Keratinocyte (primary cell): ENCODE data around the gene NAALADL2. TPM values are rescaled to one million over a fixed set of nuclear protein-coding genes. Genes with fewer than 3 reads are reported as not detected.

Source experiments
- DNase-seq: peaks from one replicate; pipeline ENCODE4 v3.0.0-alpha.2; 2011; ENCODE audit warnings: low read depth, missing footprints, low spot score
- FAIRE-seq: peaks from 2 replicates; lab custom pipeline; 2011; peaks lifted over from hg19 to GRCh38; lab: Jason Lieb, UNC
- H2AFZ ChIP-seq: 2 replicates; pipeline ENCODE4 v1.6.0; 2012; ENCODE audit warnings: low read length, control low read depth, inconsistent platforms; ENCODE audit not compliant: control insufficient read depth
- H3K27ac ChIP-seq: 2 replicates; pipeline ENCODE4 v1.5.1; 2011; ENCODE audit warnings: low read length; ENCODE audit not compliant: control insufficient read depth, insufficient read depth
- H3K27me3 ChIP-seq: 3 replicates; pipeline ENCODE4 v1.6.0; 2011; ENCODE audit warnings: low read length; ENCODE audit not compliant: control insufficient read depth, insufficient read depth; ENCODE audit errors: extremely low read depth
- H3K36me3 ChIP-seq, 2 experiments: 2 replicates in 1 of 2; 3 replicates in 1 of 2; pipeline ENCODE4 v1.5.1; 2011; ENCODE audit warnings: low read length in 2 of 2, mild to moderate bottlenecking in 1 of 2; ENCODE audit not compliant: control insufficient read depth in 2 of 2, insufficient read depth in 2 of 2; ENCODE audit errors: extremely low read depth in 1 of 2
- H3K4me1 ChIP-seq: 3 replicates; pipeline ENCODE4 v1.5.1; 2011; ENCODE audit warnings: low read length; ENCODE audit not compliant: control insufficient read depth, insufficient read depth; ENCODE audit errors: extremely low read depth
- H3K4me2 ChIP-seq: 3 replicates; pipeline ENCODE4 v1.6.0; 2011; ENCODE audit warnings: low read depth, low read length; ENCODE audit not compliant: control insufficient read depth, insufficient read depth; ENCODE audit errors: extremely low read depth
- H3K4me3 ChIP-seq, 3 experiments: fragments of 200-600 bp in 1 of 3; sonication (generic) in 1 of 3; 2 replicates in 2 of 3; 3 replicates in 1 of 3; pipeline ENCODE4 v1.5.1; 2011 to 2016; ENCODE audit warnings: low read length in 3 of 3, mild to moderate bottlenecking in 3 of 3, control low read depth in 2 of 3, inconsistent platforms in 1 of 3, low read depth in 1 of 3, mixed read lengths in 1 of 3, mixed run types in 1 of 3, moderate library complexity in 1 of 3; ENCODE audit not compliant: control insufficient read depth in 2 of 3, insufficient read depth in 2 of 3; ENCODE audit errors: extremely low read depth in 1 of 3
- H3K79me2 ChIP-seq: 2 replicates; pipeline ENCODE4 v1.6.0; 2012; ENCODE audit warnings: low read length; ENCODE audit not compliant: control insufficient read depth, insufficient read depth
- H3K9ac ChIP-seq: 3 replicates; pipeline ENCODE4 v1.6.0; 2011; ENCODE audit warnings: low read length; ENCODE audit not compliant: control insufficient read depth, insufficient read depth; ENCODE audit errors: extremely low read depth
- H3K9me1 ChIP-seq: 3 replicates; pipeline ENCODE4 v1.6.0; 2011; ENCODE audit warnings: low read length; ENCODE audit not compliant: control insufficient read depth, insufficient read depth; ENCODE audit errors: extremely low read depth
- H3K9me3 ChIP-seq: 2 replicates; pipeline ENCODE4 v1.5.1; 2012; ENCODE audit warnings: low read depth, low read length; ENCODE audit not compliant: control insufficient read depth
- H4K20me1 ChIP-seq: 3 replicates; pipeline ENCODE4 v1.6.0; 2011; ENCODE audit warnings: low read length; ENCODE audit not compliant: control insufficient read depth, insufficient read depth; ENCODE audit errors: extremely low read depth
- EZH2 ChIP-seq: IDR thresholded peaks from one replicate; pipeline ENCODE4 v1.6.1; 2012; ENCODE audit warnings: inconsistent platforms, mild to moderate bottlenecking, low read length, moderate library complexity
- dilution Hi-C: fragments of 300-500 bp; cut with MboI; formaldehyde crosslinking; loops from one replicate; pipeline ENCODE4 v1.7.0; 2020; ENCODE audit warnings: low sequenced_read_pairs; ENCODE audit not compliant: extremely low pct_ligation_motif_present
- polyA plus RNA-seq, 5 experiments: library from polyadenylated mRNA; depleted of rRNA in 3 of 5; stranded (reverse) in 3 of 5; stranded (forward) in 1 of 5; unstranded in 1 of 5; fragments of >200 nt; gene quantifications; 1 replicate in 1 of 5; 2 replicates in 3 of 5; 3 replicates in 1 of 5; pipeline versions ENCODE4 v1.2.1 to v1.2.3, GENCODE V29; 2011 to 2012; ENCODE audit warnings: missing spikeins in 2 of 5, low read depth in 1 of 5, low replicate concordance in 1 of 5
- TF ChIP-seq, protein P1 (sequence below), 3 experiments: IDR thresholded peaks in 1 of 3; conservative IDR thresholded peaks in 1 of 3; optimal IDR thresholded peaks in 1 of 3; 2 replicates in 2 of 3; 3 replicates in 1 of 3; pipeline versions ENCODE3 to v1.5.1; 2011; ENCODE audit warnings: low read length in 3 of 3, mild to moderate bottlenecking in 3 of 3, moderate library complexity in 2 of 3, control low read depth in 1 of 3, inconsistent platforms in 1 of 3; ENCODE audit not compliant: insufficient read depth in 2 of 3; ENCODE audit errors: extremely low read depth in 1 of 3

The NAALADL2 gene
- polyA plus RNA-seq, 1 donor (not counting 4 experiments of a cell fraction or from before 2014, with no cell fraction given), result 0.75 TPM

DNA sequence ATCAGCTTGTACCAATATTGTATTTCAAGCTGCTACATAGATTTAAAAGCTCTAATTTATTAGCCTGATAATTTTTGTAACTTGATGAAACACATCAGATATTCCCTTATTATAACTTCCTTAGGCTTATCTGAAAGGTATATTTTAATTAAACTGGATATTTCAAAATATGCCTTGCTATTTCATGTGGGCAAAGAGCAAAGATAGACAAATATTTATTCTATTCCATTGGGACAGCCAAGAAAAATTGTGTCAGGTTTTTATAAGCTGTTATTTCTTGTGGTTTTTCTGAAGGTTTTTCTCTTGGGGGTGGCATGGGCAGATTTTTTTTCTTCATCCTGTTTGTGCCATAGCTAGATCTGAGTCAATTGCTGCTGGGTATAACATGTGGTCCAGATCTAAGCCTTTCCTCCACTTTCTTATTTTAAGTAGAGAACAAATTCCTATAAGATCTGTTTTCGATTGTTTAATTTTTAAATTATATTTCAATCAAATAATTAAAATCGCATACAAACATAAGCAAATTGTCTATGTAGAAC, 249.5 kb downstream of the NAALADL2 start:
- Histone ChIP-seq H3K36me3 (no peaks in the 10 kb centered on the region), H3K9me1 (no peaks in the 10 kb centered on the region), H3K9ac (no peak overlapping the region), H4K20me1 (no peaks in the 10 kb centered on the region), H3K4me3 (no peak overlapping the region), H3K79me2 (no peaks in the 10 kb centered on the region), H3K27ac (no peak overlapping the region), H3K4me1 (no peaks in the 10 kb centered on the region), H2AFZ (no peak overlapping the region), H3K9me3 (no peaks in the 10 kb centered on the region), H3K4me2 (no peak overlapping the region), H3K27me3 (no peaks in the 10 kb centered on the region)
- DNase-seq (no peak), FAIRE-seq (no peak)
- dilution Hi-C loops, result no loop called here
- TF ChIP-seq, protein P1, sequence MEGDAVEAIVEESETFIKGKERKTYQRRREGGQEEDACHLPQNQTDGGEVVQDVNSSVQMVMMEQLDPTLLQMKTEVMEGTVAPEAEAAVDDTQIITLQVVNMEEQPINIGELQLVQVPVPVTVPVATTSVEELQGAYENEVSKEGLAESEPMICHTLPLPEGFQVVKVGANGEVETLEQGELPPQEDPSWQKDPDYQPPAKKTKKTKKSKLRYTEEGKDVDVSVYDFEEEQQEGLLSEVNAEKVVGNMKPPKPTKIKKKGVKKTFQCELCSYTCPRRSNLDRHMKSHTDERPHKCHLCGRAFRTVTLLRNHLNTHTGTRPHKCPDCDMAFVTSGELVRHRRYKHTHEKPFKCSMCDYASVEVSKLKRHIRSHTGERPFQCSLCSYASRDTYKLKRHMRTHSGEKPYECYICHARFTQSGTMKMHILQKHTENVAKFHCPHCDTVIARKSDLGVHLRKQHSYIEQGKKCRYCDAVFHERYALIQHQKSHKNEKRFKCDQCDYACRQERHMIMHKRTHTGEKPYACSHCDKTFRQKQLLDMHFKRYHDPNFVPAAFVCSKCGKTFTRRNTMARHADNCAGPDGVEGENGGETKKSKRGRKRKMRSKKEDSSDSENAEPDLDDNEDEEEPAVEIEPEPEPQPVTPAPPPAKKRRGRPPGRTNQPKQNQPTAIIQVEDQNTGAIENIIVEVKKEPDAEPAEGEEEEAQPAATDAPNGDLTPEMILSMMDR (optimal IDR thresholded peaks at IDR 0.05 in 1 of 3, IDR thresholded peaks at IDR 0.05 in 1 of 3, conservative IDR thresholded peaks at IDR 0.05 in 1 of 3; ENCODE audit: extremely low read depth in 1 of 3, insufficient read depth in 2 of 3, low read length in 3 of 3), result no peak
- TF ChIP-seq EZH2, result no peak

DNA sequence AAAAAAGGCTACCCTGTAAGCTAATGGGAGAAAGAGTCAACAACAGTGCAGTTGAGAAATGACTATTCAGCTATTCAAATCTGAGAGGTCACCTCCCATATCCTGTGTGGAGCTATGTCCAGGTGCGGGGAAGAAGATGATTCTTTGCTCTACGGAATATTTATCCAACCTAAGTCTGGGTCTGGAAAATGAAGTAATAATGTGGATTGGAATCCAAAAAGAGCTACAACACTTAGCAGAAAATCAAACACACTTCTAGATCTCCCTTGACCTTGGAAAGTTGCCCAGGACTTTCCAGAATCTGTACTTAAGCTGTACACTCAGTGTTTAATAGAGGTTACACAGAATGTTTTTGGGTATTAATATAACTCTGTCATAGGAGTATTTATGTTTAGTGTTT, 251.9 kb downstream of the NAALADL2 start:
- no peaks in the 10 kb centered on the region for H3K36me3 ChIP-seq
- H3K9me1 ChIP-seq, result no peaks in the 10 kb centered on the region
- dilution Hi-C loops, result no loop called here
- no peak for TF ChIP-seq EZH2
- TF ChIP-seq, protein P1 (optimal IDR thresholded peaks at IDR 0.05 in 1 of 3, IDR thresholded peaks at IDR 0.05 in 1 of 3, conservative IDR thresholded peaks at IDR 0.05 in 1 of 3; ENCODE audit: extremely low read depth in 1 of 3, insufficient read depth in 2 of 3, low read length in 3 of 3), result no peak
- H3K4me2 ChIP-seq, result no peak overlapping the region
- no peak overlapping the region for H3K4me3 ChIP-seq
- H3K27ac ChIP-seq, result no peak overlapping the region
- H3K4me1 ChIP-seq, result no peaks in the 10 kb centered on the region
- no peak for FAIRE-seq
- no peaks in the 10 kb centered on the region for H4K20me1 ChIP-seq
- no peaks in the 10 kb centered on the region for H3K27me3 ChIP-seq
- H3K9ac ChIP-seq, result no peak overlapping the region
- no peak for DNase-seq
- no peaks in the 10 kb centered on the region for H3K79me2 ChIP-seq
- no peaks in the 10 kb centered on the region for H3K9me3 ChIP-seq
- no peak overlapping the region for H2AFZ ChIP-seq
